GM15510 (cell line): ENCODE data around the gene AGBL3.
A peak's percentile ranks its signal among the peaks of the same experiment; 100 is the strongest.

Source experiments
- POLR2A ChIP-seq: IDR thresholded peaks from 3 replicates; pipeline ENCODE4 v1.6.1; 2011; ENCODE audit warnings: borderline replicate concordance; ENCODE audit not compliant: insufficient read length; ENCODE audit errors: extremely low read depth

The AGBL3 gene

GRCh38 chr7:134948736-134949135 lies 37.6 kb upstream of the AGBL3 start:
- no peak for TF ChIP-seq POLR2A

GRCh38 chr7:134949171-134949570 lies 37.1 kb upstream of the AGBL3 start:
- no peak for TF ChIP-seq POLR2A

DNA sequence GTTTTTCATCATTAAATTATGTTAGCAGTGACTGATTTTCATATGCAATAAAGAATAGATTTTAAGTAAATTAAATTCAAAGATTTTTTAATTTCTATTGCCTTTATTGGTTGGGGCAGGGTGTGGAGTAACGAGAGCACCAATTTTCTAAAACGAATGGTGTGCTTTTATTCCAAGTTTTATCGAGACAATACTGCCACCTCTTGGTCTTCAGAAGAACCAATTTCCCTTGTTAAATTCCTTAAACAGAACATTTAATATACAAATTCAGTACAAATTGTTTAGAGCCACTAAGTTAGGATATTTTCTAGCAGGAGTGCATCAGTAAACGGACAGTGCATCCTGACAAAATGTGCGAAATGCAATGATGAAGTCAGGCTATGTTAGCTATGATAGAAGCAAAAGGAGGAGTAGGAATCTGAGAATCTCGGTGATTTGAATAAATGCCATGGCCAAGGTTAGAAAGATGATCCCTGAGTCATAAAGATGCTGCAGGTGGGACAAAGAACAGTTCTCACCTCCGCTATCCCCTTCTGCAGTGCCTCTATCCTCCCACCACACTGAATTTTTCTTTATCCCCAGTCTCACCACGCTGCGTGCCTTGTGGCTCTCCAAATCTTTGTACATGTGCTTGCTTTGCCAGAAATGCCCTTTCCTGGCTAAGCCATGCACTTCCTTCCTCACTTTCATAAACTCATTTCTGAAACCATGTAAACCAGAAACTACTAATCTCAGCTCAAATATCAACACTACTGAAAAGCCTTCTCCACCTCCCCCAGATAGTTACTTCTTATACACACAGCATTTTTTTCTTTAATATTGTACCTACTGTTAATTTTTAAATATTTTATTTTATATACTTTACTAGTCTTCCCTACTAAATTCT lies 31.9 kb upstream of the AGBL3 start:
- no peak for TF ChIP-seq POLR2A

DNA sequence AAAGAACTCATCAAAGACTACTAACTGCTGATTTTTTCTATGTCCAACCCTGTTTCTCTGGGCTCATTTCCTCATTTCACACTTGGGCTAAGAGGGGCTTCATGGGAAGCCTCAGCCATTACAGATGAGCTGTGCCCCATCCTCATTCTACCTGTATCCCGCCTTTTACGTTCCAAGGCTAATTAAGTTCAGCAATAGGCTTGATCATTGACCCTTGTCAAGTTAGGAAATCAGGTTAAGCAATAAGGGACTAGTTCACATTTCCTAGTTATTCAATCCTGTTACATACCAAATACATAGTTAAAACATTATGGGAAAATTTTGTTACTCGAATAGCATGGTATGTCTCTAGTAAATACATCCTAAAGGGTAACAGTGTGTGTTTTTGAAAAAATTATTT lies 29.3 kb upstream of the AGBL3 start:
- TF ChIP-seq POLR2A: no peak

GRCh38 chr7:134959810-134960209 lies 26.5 kb upstream of the AGBL3 start:
- no peak for TF ChIP-seq POLR2A

DNA sequence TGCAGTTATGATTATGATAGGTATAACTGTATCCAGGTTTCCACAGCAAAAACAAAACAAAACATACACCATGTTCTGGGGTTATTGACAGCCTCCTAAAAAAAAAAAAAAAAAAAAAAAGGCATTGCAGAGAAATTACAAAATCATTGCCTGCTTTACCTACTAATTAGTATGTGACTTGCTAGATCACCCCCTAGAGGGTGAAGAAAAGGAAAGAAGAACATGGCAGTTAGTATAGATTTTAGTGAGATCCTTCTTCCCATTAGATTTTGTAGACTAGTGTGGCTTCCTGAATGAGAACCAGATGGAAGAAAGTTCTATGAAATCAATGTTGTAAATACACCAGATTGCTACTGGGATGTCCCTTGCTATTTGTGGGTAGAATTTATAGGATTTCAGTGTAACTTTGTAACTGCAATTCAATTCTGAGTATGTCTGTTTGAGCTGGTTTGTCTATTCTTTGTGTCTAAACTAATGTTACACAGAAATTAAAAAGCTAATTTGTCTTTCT lies 24.0 kb upstream of the AGBL3 start:
- no peak for TF ChIP-seq POLR2A

DNA sequence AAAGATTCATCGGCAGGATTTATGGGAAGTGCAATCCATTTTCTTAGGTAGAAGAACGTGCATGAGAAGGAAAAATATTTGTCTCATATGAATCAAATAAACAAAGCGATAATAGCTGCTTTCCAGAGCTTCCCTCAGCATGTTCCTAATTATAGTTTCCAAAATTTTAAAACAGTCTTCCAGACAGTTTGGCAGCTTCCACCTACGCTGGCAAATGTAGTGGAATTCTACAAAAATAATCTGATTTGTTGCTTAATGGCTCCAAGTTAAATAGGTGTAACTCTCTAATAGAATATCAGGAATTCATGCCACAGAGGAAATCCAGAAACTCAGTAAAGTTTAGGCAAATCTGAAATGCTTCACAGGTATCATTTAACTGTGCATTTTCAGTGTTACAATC lies 23.3 kb upstream of the AGBL3 start:
- no peak for TF ChIP-seq POLR2A

- TF ChIP-seq POLR2A: no peak
Observed at GRCh38 chr7:134966691-134967090, 19.6 kb upstream of the AGBL3 start.

DNA sequence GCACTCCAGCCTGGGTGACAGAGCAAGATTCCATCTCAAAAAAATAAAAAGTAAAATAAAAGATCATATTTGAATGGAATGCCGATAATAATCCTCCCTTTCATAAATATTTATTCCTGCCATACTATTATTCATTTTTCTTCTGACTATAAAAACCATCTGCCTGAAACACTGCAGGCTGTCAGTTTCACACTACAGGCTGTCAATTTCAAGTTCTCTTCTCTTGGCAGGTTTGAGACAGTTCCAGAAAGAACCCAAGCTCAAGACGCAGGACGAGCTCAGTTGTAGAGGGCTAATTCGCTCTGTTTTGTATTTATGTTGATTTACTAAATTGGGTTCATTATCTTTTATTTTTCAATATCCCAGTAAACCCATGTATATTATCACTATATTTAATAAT lies 18.2 kb upstream of the AGBL3 start:
- no peak for TF ChIP-seq POLR2A

DNA sequence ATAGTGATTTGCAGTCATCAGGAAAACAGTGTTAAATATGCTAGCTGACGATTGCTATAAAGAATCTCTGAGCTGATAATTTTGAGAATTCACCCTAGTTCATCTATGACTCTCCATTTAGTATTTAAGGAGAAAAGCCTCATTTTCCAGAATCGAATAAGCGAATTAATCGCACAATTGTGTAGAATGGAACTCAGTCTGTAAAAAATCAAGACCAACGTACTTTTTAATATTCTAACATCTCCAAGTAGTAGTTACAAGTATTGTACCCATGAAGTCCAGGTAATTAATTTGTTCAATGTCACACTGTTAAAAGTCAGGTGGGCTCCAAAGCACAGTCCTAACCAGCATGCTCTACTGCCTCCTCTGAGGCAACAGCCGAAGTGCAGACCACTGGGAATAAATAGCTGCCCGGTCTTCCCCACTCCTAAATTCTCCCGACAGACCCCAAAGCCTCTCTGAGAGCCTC lies 380 bp upstream of the AGBL3 start:
- no peak for TF ChIP-seq POLR2A

GRCh38 chr7:134988161-134988560 lies 1.9 kb downstream of the AGBL3 start:
- TF ChIP-seq POLR2A: no peak

DNA sequence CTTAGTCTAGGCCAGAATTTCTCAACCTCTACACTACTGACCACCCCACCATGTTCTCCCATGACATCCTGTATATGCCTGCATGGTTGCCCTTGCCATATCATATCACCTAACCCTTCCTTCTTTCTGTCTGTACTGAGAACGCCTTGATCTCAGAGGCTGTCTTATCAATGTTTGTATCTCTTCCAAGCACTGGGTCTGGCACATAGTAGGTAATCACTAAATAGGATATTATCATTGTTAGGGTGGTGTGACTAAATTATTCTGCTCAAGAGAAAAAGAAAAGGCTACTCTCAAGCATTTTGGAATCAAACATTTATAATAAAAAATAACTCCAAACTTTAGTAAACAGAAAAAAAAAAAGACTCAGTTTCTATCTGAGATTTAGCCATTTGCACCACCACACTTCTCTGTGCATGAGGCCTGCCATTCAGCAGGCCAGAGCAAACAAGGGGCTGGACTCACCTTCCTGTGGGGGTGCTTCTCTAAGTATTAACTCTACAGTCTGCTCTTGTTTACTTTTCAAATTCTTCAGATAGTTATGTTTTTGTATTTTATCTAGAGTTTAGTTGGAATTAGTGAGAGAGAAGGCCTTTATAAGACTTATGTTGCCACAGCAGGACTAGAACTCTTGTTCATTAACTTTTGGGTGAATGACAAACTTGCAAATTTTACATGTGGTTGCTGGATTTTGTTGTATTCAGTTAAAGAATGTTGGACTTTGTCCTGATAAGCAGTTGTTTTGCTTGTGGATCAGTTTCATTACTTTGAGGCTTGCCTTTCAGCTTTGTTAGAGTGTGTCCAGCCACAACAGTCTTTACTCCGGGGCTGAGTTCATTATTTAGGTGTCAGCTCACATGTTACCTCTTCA lies 5.4 kb downstream of the AGBL3 start:
- no peak for TF ChIP-seq POLR2A

- TF ChIP-seq POLR2A: peak; percentile 30
Observed at GRCh38 chr7:134992626-134993179, 6.4 kb downstream of the AGBL3 start.

DNA sequence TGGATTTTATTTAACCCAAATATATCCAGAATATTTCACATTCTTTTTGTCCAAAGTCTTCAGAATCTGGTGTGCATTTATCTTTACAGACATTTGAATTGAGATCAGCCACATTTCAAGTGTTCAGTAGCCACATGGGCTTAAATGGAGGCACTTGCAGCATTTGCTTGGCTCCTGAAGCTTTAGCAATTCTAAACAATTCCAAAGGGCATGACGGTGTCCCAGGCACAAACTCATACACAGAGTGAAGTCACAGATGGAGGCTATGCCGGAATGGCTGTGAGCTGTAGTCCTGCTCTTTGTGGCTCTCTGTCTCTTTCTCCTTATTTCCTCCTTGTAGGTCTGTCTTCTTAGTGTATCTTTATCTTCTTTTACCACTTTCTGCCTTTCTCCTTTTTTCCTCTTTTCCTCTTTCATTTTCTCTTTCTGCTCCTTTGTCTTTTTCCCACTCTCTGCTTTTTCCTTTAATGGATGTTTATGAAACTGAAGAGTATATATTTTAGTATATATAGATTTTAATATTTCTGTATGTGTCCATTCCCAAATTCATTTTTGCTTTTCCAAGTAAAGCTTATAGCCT lies 7.7 kb downstream of the AGBL3 start:
- no peak for TF ChIP-seq POLR2A

GRCh38 chr7:134995239-134996096 lies 9.2 kb downstream of the AGBL3 start:
- TF ChIP-seq POLR2A: no peak

DNA sequence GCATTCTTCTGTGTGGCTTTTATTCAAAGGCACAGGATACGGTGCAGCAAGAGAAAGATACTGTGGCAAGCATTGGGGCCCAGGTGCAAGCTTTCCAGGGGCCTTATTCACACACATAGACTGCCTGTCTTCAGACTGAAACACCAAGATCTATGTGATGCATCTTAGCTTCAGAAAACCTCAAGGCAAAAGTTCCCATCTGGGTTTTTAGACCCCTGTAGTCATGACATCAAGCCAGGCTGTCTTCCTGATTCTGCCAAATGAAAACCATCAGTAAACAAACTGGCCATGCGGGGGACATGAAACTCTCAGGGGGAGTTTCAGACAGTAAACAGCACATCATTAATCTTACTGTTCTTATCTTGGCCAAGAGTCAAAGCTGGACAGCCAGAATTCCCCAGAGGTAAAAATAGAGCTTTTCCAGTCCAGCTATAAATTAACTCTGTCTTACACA lies 9.8 kb downstream of the AGBL3 start:
- no peak for TF ChIP-seq POLR2A
